Measurements from ENCODE around the gene ANAPC1. TPM values are rescaled to one million over a fixed set of nuclear protein-coding genes. Genes with fewer than 3 reads are reported as not detected.

Gene ANAPC1
- total RNA-seq, 2 experiments from 2014 or later, result 34.0 to 39.5 TPM

- no peaks in the 10 kb centered on the region for H3K4me1 Mint-ChIP-seq (ENCODE audit: low read depth)
- ATAC-seq (ENCODE audit: poor library complexity), result no peak
Measured at GRCh38 chr2:111930409-111930808, 46.4 kb upstream of the ANAPC1 start.

DNA sequence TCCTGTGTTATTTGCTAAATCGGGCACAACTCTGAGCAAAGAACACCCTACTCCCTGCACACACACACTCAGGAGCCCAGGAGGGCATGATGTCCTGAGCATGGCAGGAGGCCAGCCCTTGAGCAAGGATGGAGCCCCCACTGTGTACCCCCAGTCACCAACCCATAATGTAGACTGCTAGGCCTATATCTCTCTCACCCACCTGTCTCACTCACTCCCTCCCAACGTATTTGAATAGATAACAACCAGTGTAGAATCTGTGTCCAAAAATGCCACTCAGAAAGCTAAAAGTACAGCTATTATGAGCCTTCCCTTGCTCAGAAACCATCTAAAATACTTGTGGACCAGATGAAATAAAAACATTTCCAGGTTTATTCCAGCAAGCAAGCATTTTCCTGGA lies 43.7 kb upstream of the ANAPC1 start:
- Mint-ChIP-seq H3K9me3 (no peaks in the 10 kb centered on the region), H3K36me3 (ENCODE audit: low read depth) (no peaks in the 10 kb centered on the region), H3K27ac (no peak overlapping the region), H3K27me3 (no peaks in the 10 kb centered on the region), H3K4me3 (no peak overlapping the region), H3K4me1 (ENCODE audit: low read depth) (no peaks in the 10 kb centered on the region)
- Histone ChIP-seq H3K4me1 (ENCODE audit: insufficient read depth, low read length) (no peaks in the 10 kb centered on the region), H3K27ac (ENCODE audit: low read depth in 1 of 2, low read length in 2 of 2) (no peak overlapping the region), H3K36me3 (ENCODE audit: insufficient read depth, low read length) (no peaks in the 10 kb centered on the region), H3K4me3 (ENCODE audit: low read length) (no peak overlapping the region), H3K27me3 (ENCODE audit: control insufficient read depth in 1 of 2, insufficient read depth in 2 of 2, low read length in 2 of 2) (peaks cover 0 to 3% of the 10 kb centered on the region in 2 experiments), H3K9me3 (ENCODE audit: control insufficient read depth in 1 of 2, insufficient read depth in 1 of 2, low read length in 2 of 2) (no peaks in the 10 kb centered on the region)
- ATAC-seq (ENCODE audit: poor library complexity) (no peak), DNase-seq (no peak)
- ChIA-PET CTCF (no interaction called here), POLR2A (no interaction called here)
- TF ChIP-seq, protein P1, sequence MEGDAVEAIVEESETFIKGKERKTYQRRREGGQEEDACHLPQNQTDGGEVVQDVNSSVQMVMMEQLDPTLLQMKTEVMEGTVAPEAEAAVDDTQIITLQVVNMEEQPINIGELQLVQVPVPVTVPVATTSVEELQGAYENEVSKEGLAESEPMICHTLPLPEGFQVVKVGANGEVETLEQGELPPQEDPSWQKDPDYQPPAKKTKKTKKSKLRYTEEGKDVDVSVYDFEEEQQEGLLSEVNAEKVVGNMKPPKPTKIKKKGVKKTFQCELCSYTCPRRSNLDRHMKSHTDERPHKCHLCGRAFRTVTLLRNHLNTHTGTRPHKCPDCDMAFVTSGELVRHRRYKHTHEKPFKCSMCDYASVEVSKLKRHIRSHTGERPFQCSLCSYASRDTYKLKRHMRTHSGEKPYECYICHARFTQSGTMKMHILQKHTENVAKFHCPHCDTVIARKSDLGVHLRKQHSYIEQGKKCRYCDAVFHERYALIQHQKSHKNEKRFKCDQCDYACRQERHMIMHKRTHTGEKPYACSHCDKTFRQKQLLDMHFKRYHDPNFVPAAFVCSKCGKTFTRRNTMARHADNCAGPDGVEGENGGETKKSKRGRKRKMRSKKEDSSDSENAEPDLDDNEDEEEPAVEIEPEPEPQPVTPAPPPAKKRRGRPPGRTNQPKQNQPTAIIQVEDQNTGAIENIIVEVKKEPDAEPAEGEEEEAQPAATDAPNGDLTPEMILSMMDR (IDR thresholded peaks at IDR 0.05), result no peak
- intact Hi-C loops (cut with DNase I, micrococcal nuclease), result no loop called here

More at GRCh38 chr2:111930409-111930808, 46.4 kb upstream of the ANAPC1 start:
- Histone ChIP-seq H3K4me1 (ENCODE audit: insufficient read depth, low read length) (no peaks in the 10 kb centered on the region), H3K27me3 (ENCODE audit: control insufficient read depth in 1 of 2, insufficient read depth in 2 of 2, low read length in 2 of 2) (no peaks in the 10 kb centered on the region), H3K36me3 (ENCODE audit: insufficient read depth, low read length) (no peaks in the 10 kb centered on the region), H3K27ac (ENCODE audit: low read depth in 1 of 2, low read length in 2 of 2) (no peak overlapping the region), H3K9me3 (ENCODE audit: control insufficient read depth in 1 of 2, insufficient read depth in 1 of 2, low read length in 2 of 2) (no peaks in the 10 kb centered on the region), H3K4me3 (ENCODE audit: low read length) (no peak overlapping the region)
- Mint-ChIP-seq H3K36me3 (ENCODE audit: low read depth) (no peaks in the 10 kb centered on the region), H3K9me3 (no peaks in the 10 kb centered on the region), H3K27me3 (peaks cover 8% of the 10 kb centered on the region), H3K27ac (no peak overlapping the region), H3K4me3 (no peak overlapping the region)
- CTCF ChIA-PET, result no interaction called here
- POLR2A ChIA-PET, result no interaction called here
- TF ChIP-seq, protein P1 (IDR thresholded peaks at IDR 0.05), result no peak
- intact Hi-C loops (cut with DNase I, micrococcal nuclease), result no loop called here
- no peak for DNase-seq

- Histone ChIP-seq H3K9me3 (ENCODE audit: control insufficient read depth in 1 of 2, insufficient read depth in 1 of 2, low read length in 2 of 2) (no peaks in the 10 kb centered on the region), H3K27ac (ENCODE audit: low read depth in 1 of 2, low read length in 2 of 2) (no peak overlapping the region), H3K36me3 (ENCODE audit: insufficient read depth, low read length) (no peaks in the 10 kb centered on the region), H3K4me3 (ENCODE audit: low read length) (no peak overlapping the region), H3K4me1 (ENCODE audit: insufficient read depth, low read length) (no peaks in the 10 kb centered on the region), H3K27me3 (ENCODE audit: control insufficient read depth in 1 of 2, insufficient read depth in 2 of 2, low read length in 2 of 2) (peaks cover 0 to 3% of the 10 kb centered on the region in 2 experiments)
- Mint-ChIP-seq H3K4me3 (no peak overlapping the region), H3K4me1 (ENCODE audit: low read depth) (no peaks in the 10 kb centered on the region), H3K27me3 (no peaks in the 10 kb centered on the region), H3K27ac (no peak overlapping the region), H3K36me3 (ENCODE audit: low read depth) (no peaks in the 10 kb centered on the region), H3K9me3 (no peaks in the 10 kb centered on the region)
- CTCF ChIA-PET, result no interaction called here
- intact Hi-C loops (cut with DNase I, micrococcal nuclease), result no loop called here
- POLR2A ChIA-PET, result no interaction called here
- ATAC-seq (ENCODE audit: poor library complexity), result no peak
- no peak for DNase-seq
- TF ChIP-seq, protein P1 (IDR thresholded peaks at IDR 0.05), result no peak
Measured at GRCh38 chr2:111924617-111925107, 40.7 kb upstream of the ANAPC1 start.

All from CD4-positive, alpha-beta T cell (primary cell).